Mucosa of descending colon (tissue), 3 donors: ENCODE results near the gene HS3ST5. TPM values are rescaled to one million over a fixed set of nuclear protein-coding genes. Genes with fewer than 3 reads are reported as not detected.
"Not testable (repeated sequence)": the region's sequence is repeated elsewhere in the genome, so short reads cannot be mapped to it uniquely, and the experiment has no call there.

Experiments
- ATAC-seq: fragments of 200-7000 bp; cut with Tn5 transposase; one replicate; pipeline ENCODE4 v1.9.1; 2020; ENCODE audit warnings: mild to moderate bottlenecking, moderate library complexity
- DNase-seq, 3 donors: peaks; one replicate each; pipeline ENCODE4 v3.0.0-alpha.2; 2020
- H3K36me3 ChIP-seq: fragments of 200-600 bp; one replicate; pipeline ENCODE4 v1.8.0; 2021; ENCODE audit warnings: low read depth, mild to moderate bottlenecking
- H3K4me1 ChIP-seq: fragments of 200-600 bp; one replicate; pipeline ENCODE4 v1.8.0; 2021; ENCODE audit warnings: low read depth, mild to moderate bottlenecking
- H3K4me3 ChIP-seq: fragments of 200-600 bp; one replicate; pipeline ENCODE4 v1.8.0; 2021; ENCODE audit warnings: mild to moderate bottlenecking
- H3K9me3 ChIP-seq: fragments of 200-600 bp; one replicate; pipeline ENCODE4 v1.8.0; 2021; ENCODE audit warnings: mild to moderate bottlenecking
- intact Hi-C, 2 donors: fragments of 100-400 bp; cut with DNase I in 1 of 2; cut with micrococcal nuclease in 1 of 2; formaldehyde crosslinking; loops; one replicate each; pipeline versions ENCODE4 v1.11.0 to v1.11.1; 2022; cut with DNase I, micrococcal nuclease
- total RNA-seq, 3 donors: library from RNA; stranded (reverse); fragmentation: NEBNext Ultra II Directional in 2 of 3; extraction: Animal tissue kit (Norgen Biotek cat#: 25700) in 2 of 3; gene quantifications; one replicate each; pipeline versions ENCODE4 v1.2.1 to v1.2.4, GENCODE V29; 2021 to 2023
- TF ChIP-seq, protein P1 (sequence below): fragments of 200-600 bp; IDR thresholded peaks from one replicate; pipeline ENCODE4 v1.8.0; 2022; ENCODE audit warnings: antibody characterized with exemption, mild to moderate bottlenecking
- donor health status: DM: no; HTN: no; CAD: no; lungs with moderate emphysema.
- donor health status: DM: no; HTN: no; CAD: no.
- donor health status: DM: no; HTN: yes; CAD: no.

Gene HS3ST5
- total RNA-seq, 3 donors from 2014 or later: 0.12 to 1.0 TPM; not detected in 1

DNA sequence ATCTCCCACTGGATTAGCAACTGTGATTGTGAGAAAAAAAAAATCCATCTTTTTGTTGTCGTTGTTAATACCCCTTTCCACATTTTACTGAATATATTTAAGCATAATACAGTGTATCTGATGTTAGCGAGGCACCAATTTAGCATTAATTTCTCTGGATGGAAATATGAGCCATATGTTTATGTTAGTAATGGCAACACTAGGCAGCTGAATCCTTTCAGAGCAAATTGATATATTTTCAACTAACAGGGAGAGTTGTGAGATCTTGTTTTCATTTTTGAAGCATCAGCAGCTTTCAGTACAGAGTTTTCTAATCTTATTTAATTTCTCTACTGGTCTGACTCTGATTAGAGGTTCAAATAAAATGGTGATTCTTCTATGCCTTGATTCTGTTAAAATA is 287.1 kb downstream of the HS3ST5 start:
- Histone ChIP-seq H3K9me3 (no peaks in the 10 kb centered on the region), H3K4me1 (no peaks in the 10 kb centered on the region), H3K4me3 (no peak overlapping the region), H3K36me3 (no peaks in the 10 kb centered on the region)
- no peak for DNase-seq
- TF ChIP-seq, protein P1, sequence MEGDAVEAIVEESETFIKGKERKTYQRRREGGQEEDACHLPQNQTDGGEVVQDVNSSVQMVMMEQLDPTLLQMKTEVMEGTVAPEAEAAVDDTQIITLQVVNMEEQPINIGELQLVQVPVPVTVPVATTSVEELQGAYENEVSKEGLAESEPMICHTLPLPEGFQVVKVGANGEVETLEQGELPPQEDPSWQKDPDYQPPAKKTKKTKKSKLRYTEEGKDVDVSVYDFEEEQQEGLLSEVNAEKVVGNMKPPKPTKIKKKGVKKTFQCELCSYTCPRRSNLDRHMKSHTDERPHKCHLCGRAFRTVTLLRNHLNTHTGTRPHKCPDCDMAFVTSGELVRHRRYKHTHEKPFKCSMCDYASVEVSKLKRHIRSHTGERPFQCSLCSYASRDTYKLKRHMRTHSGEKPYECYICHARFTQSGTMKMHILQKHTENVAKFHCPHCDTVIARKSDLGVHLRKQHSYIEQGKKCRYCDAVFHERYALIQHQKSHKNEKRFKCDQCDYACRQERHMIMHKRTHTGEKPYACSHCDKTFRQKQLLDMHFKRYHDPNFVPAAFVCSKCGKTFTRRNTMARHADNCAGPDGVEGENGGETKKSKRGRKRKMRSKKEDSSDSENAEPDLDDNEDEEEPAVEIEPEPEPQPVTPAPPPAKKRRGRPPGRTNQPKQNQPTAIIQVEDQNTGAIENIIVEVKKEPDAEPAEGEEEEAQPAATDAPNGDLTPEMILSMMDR: no peak
- no peak for ATAC-seq
- intact Hi-C loops: no loop called here

DNA sequence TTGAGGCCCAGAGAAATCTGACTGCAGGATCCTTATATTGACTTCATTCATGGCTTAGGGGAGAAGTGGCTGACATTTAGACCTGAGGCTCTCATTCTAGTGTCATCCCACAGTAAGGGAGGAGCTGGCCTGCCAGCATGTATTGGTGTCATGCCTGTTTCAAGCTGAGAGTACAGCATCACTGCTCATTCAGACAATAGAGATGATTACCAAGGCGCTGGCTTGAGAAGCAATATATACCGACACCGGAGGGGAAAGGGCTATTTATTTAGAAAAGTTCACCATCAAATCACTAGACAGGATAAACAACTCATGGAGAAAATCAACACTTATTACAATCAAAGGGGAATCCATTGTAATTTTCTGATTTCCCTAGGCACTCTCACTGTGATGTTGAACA is 287.5 kb downstream of the HS3ST5 start:
- no peaks in the 10 kb centered on the region for H3K4me1 ChIP-seq
- intact Hi-C loops: no loop called here
- H3K4me3 ChIP-seq: no peak overlapping the region
- H3K9me3 ChIP-seq: no peaks in the 10 kb centered on the region
- ATAC-seq (no peak), DNase-seq (no peak)
- TF ChIP-seq, protein P1: no peak
- H3K36me3 ChIP-seq: no peaks in the 10 kb centered on the region

DNA sequence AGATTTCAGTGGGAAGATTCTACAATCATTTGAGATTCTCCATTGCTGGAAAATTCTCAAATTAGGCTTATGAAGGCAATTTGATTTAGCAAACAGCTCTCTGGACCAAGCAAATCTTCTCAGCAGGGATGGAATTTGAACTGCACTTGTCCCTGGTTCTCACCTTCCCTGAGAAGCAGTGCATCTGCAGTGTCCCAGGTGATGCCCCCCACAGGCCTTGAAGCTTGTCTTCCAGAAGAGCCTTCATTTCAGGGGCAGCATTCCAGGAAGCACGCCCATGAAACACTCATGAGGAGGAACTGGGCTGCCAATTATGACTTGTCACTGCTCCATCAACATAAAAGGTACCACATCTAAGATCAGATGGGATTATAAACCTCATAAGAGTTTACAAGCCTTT is 289.0 kb downstream of the HS3ST5 start:
- DNase-seq (no peak), ATAC-seq (no peak)
- H3K36me3 ChIP-seq: no peaks in the 10 kb centered on the region
- H3K9me3 ChIP-seq: no peaks in the 10 kb centered on the region
- intact Hi-C loops: no loop called here
- no peaks in the 10 kb centered on the region for H3K4me1 ChIP-seq
- TF ChIP-seq, protein P1: no peak
- no peak overlapping the region for H3K4me3 ChIP-seq

DNA sequence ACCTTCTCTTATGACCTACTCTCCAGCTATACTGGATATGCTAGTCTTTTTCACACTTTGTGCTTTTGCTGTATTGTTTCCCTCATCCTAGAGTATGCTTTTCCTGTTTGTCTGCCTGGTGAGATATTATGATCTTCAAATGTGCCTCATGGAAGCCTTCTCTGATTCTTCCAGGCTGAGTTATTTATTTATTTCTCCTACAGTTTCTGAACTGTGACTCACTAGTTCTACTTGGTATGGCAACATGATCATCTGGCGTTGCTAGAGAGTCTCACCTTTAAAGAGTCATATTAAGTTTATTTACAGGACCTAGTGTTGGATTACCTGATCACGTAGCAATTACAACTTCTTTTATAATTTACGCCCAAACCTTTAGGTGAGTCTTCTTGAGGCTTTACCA is 290.7 kb downstream of the HS3ST5 start:
- DNase-seq (no peak), ATAC-seq (no peak)
- Histone ChIP-seq H3K4me3 (no peak overlapping the region), H3K4me1 (no peaks in the 10 kb centered on the region), H3K9me3 (no peaks in the 10 kb centered on the region), H3K36me3 (no peaks in the 10 kb centered on the region)
- intact Hi-C loops: no loop called here
- TF ChIP-seq, protein P1: no peak

DNA sequence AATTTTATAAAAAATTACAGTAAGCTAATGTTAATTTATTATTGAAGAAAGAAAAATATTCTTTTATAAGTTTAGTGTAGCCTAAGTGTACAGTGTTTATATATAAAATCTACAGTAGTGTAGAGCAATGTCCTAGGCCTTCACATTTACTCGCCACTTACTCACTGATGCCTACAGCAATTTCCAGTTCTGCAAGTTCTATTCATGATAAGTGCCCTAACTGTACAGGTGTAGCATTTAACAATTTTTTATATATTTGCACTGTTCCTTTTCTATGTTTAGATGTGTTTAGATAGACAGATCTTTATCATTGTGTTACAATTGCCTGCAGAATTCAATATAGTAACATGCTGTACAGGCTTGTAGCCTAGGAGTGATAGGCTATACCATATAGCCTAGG is 291.8 kb downstream of the HS3ST5 start:
- TF ChIP-seq, protein P1: no peak
- Histone ChIP-seq H3K4me1 (no peaks in the 10 kb centered on the region), H3K4me3 (no peak overlapping the region), H3K36me3 (no peaks in the 10 kb centered on the region), H3K9me3 (no peaks in the 10 kb centered on the region)
- ATAC-seq (peak; percentile 87), DNase-seq (peak in 1 of 3 donors; percentile 5)
- intact Hi-C loops: no loop called here

DNA sequence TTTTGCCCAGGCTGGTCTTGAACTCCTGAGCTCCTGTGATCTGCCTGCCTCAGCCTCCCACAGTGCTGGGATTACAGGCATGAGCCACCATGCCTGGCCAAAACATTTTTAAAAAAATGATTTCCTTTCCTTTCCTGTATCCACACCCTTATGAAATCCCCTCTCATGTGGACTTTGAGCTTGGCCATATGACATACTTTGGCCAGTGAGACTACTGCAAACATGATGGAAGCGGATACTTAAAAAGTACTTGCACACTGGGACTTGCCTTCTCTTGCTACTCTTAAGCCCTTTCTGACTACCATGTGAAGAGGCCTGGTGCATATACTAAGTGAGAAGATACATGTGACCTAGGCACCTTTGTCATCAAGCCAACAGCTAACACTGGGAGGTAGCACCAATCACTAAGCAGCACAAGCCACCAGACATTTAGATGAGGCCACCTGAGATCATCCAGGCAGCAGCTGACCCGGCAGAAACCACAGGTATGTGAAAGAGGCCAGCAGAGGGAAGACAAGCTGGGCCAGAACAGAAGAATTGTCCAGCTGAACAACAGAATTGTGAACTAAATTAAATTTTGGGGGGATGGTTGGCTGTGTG is 293.4 kb downstream of the HS3ST5 start:
- intact Hi-C loops: no loop called here
- Histone ChIP-seq H3K4me3 (no peak overlapping the region), H3K4me1 (no peaks in the 10 kb centered on the region), H3K36me3 (no peaks in the 10 kb centered on the region), H3K9me3 (no peaks in the 10 kb centered on the region)
- TF ChIP-seq, protein P1: no peak
- DNase-seq: peak in 1 of 3 donors; percentile 11
- ATAC-seq: peak; percentile 77

DNA sequence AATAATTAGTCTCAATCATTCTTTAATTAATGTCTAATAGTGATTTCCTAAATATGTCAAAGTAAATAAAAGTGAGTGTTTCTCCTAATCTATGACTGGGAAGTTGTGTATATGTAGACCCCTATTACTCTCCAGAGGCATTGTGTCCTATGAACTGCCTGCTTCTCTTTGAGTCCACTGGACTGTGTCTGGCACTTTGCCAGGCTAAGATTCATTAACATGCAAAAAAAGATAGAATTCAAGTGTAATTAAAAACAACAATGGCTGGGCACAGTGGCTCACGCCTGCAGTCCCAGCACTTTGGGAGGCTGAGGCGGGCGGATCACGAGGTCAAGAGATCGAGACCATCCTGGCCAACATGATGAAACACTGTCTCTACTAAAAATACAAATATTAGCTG is 298.3 kb downstream of the HS3ST5 start:
- H3K36me3 ChIP-seq, DNase-seq, H3K4me3 ChIP-seq, intact Hi-C loops, ATAC-seq, H3K4me1 ChIP-seq, H3K9me3 ChIP-seq: not testable (repeated sequence)
